SK-N-SH (cell line): ENCODE data around the gene CACFD1. TPM values are rescaled to one million over a fixed set of nuclear protein-coding genes. Genes with fewer than 3 reads are reported as not detected.
A peak's percentile ranks its signal among the peaks of the same experiment; 100 is the strongest.

Experiments
- CTCF ChIA-PET: fragments of 300-600, 350-600 bp; formaldehyde crosslinking; extraction: SDS; loops from one replicate; lab custom pipeline; 2021; lab: Yijun Ruan, JAX
- POLR2A ChIA-PET: fragments of 350-600 bp; sonication (Branson Sonifier 250); formaldehyde crosslinking; extraction: SDS; loops from one replicate; lab custom pipeline; 2020; ENCODE audit warnings: antibody characterized with exemption, inconsistent platforms; lab: Yijun Ruan, JAX
- DNase-seq: peaks from one replicate; pipeline ENCODE4 v3.0.0; 2012
- H2AFZ ChIP-seq: fragments of 200-600 bp; sonication (generic); 2 replicates; pipeline ENCODE4 v1.8.1; 2016; ENCODE audit warnings: antibody characterized with exemption, mild to moderate bottlenecking, low read depth
- H3F3A ChIP-seq: fragments of 200-600 bp; sonication (generic); replicated peaks from 2 replicates; pipeline ENCODE3; 2016; ENCODE audit warnings: antibody characterized with exemption, mild to moderate bottlenecking; ENCODE audit not compliant: insufficient read depth
- H3K27ac ChIP-seq, 2 experiments: fragments of 200-500 bp in 1 of 2; fragments of 200-600 bp in 1 of 2; sonication (Bioruptor generic) in 1 of 2; sonication (generic), shearing (Covaris generic) in 1 of 2; 2 replicates each; pipeline versions ENCODE4 v1.5.1 to v1.6.1; 2014 to 2016; ENCODE audit warnings: low read depth in 2 of 2, inconsistent platforms in 1 of 2, low read length in 1 of 2, mild to moderate bottlenecking in 1 of 2, mixed read lengths in 1 of 2
- H3K27me3 ChIP-seq: fragments of 200-600 bp; sonication (generic), shearing (Covaris generic); 2 replicates; pipeline ENCODE4 v1.6.1; 2016; ENCODE audit warnings: mixed run types; ENCODE audit not compliant: insufficient read depth
- H3K36me3 ChIP-seq, 2 experiments: fragments of 200-500 bp in 1 of 2; fragments of 200-600 bp in 1 of 2; sonication (Bioruptor generic) in 1 of 2; sonication (generic) in 1 of 2; replicated peaks in 1 of 2; 2 replicates each; pipeline versions ENCODE3 to v1.5.1; 2014 to 2016; ENCODE audit warnings: low read length in 1 of 2, mild to moderate bottlenecking in 1 of 2; ENCODE audit not compliant: insufficient read depth in 2 of 2, control insufficient read depth in 1 of 2
- H3K4me1 ChIP-seq, 2 experiments: fragments of 200-500 bp in 1 of 2; fragments of 200-600 bp in 1 of 2; sonication (Bioruptor generic) in 1 of 2; sonication (generic), shearing (Covaris generic) in 1 of 2; 2 replicates each; pipeline versions ENCODE4 v1.5.1 to v1.6.1; 2014 to 2016; ENCODE audit warnings: low read depth in 1 of 2, low read length in 1 of 2, mixed run types in 1 of 2; ENCODE audit not compliant: insufficient read depth in 2 of 2, control insufficient read depth in 1 of 2
- H3K4me2 ChIP-seq: fragments of 200-600 bp; sonication (generic), shearing (Covaris generic); 2 replicates; pipeline ENCODE4 v1.6.1; 2017; ENCODE audit warnings: mixed run types
- H3K4me3 ChIP-seq, 2 experiments: fragments of 200-500 bp in 1 of 2; fragments of 200-600 bp in 1 of 2; sonication (Bioruptor generic) in 1 of 2; sonication (generic), shearing (Covaris generic) in 1 of 2; 2 replicates each; pipeline versions ENCODE4 v1.5.1 to v1.8.1; 2014 to 2016; ENCODE audit warnings: low read depth in 2 of 2, inconsistent platforms in 1 of 2, low read length in 1 of 2, mild to moderate bottlenecking in 1 of 2, mixed read lengths in 1 of 2, moderate library complexity in 1 of 2
- H3K79me2 ChIP-seq: fragments of 200-600 bp; sonication (generic); 2 replicates; pipeline ENCODE4 v1.8.1; 2017; ENCODE audit warnings: mild to moderate bottlenecking; ENCODE audit not compliant: insufficient read depth
- H3K9ac ChIP-seq: fragments of 200-600 bp; sonication (generic); 2 replicates; pipeline ENCODE4 v1.6.1; 2017; ENCODE audit warnings: mixed run types
- H3K9me2 ChIP-seq: fragments of 200-600 bp; sonication (generic); 2 replicates; pipeline ENCODE4 v1.6.1; 2017; ENCODE audit warnings: mixed run types
- H3K9me3 ChIP-seq: fragments of 200-600 bp; sonication (generic); 2 replicates; pipeline ENCODE4 v1.6.1; 2017; ENCODE audit warnings: mixed run types, mild to moderate bottlenecking, moderate library complexity
- H4K20me1 ChIP-seq: fragments of 200-600 bp; sonication (generic); 2 replicates; pipeline ENCODE4 v1.6.1; 2017; ENCODE audit warnings: mild to moderate bottlenecking, mixed run types; ENCODE audit not compliant: insufficient read depth
- ELF1 ChIP-seq: IDR thresholded peaks from 2 replicates; pipeline ENCODE4 v1.4.0; 2012
- EP300 ChIP-seq, 2 experiments: IDR thresholded peaks; 2 replicates each; pipeline versions ENCODE4 v1.4.0 to v1.6.1; 2012; ENCODE audit warnings: borderline replicate concordance in 1 of 2, low read depth in 1 of 2, low read length in 1 of 2
- FOXJ3 ChIP-seq: sonication (generic); formaldehyde crosslinking; IDR thresholded peaks from 2 replicates; pipeline ENCODE4 v1.5.1; 2020; ENCODE audit warnings: mild to moderate bottlenecking, missing genetic modification reagents
- FOXM1 ChIP-seq: IDR thresholded peaks from 2 replicates; pipeline ENCODE4 v1.4.0; 2012; ENCODE audit warnings: low read depth, mild to moderate bottlenecking
- NFIC ChIP-seq: IDR thresholded peaks from 2 replicates; pipeline ENCODE4 v1.4.0; 2012; ENCODE audit warnings: borderline replicate concordance
- NRF1 ChIP-seq: IDR thresholded peaks from 2 replicates; pipeline ENCODE4 v1.6.1; 2012; ENCODE audit warnings: low read depth, mild to moderate bottlenecking, low read length
- POLR2AphosphoS5 ChIP-seq: IDR thresholded peaks from 2 replicates; pipeline ENCODE4 v1.6.1; 2012; ENCODE audit warnings: low read depth, low read length
- RXRA ChIP-seq: IDR thresholded peaks from 2 replicates; pipeline ENCODE4 v1.4.0; 2012; ENCODE audit warnings: low read depth, mild to moderate bottlenecking, borderline replicate concordance
- SIN3A ChIP-seq: IDR thresholded peaks from 2 replicates; pipeline ENCODE4 v1.6.1; 2012; ENCODE audit warnings: low read depth, mild to moderate bottlenecking, low read length, moderate library complexity, borderline replicate concordance
- SMC3 ChIP-seq: IDR thresholded peaks from 2 replicates; pipeline ENCODE4 v1.6.1; 2012; ENCODE audit warnings: low read depth, low read length, improper control_type of control experiment
- TEAD4 ChIP-seq: IDR thresholded peaks from 2 replicates; pipeline ENCODE4 v1.4.0; 2012; ENCODE audit warnings: mild to moderate bottlenecking, borderline replicate concordance; ENCODE audit not compliant: insufficient read depth
- WGBS: methylation state at CpG from one replicate; pipeline ENCODE4 v1.1.6; 2017; ENCODE audit warnings: low lambda C conversion rate; 5-methylcytosine and 5-hydroxymethylcytosine counted together
- polyA plus RNA-seq, 3 experiments: library from polyadenylated mRNA; depleted of rRNA; stranded (reverse); fragments of >200 nt; gene quantifications; 2 replicates each; pipeline ENCODE4 v1.2.3, GENCODE V29; 2012
- TF ChIP-seq, protein P1 (sequence below): IDR thresholded peaks from 2 replicates; pipeline ENCODE4 v1.4.0; 2012; ENCODE audit warnings: low read depth, borderline replicate concordance
- TF ChIP-seq, protein P2 (sequence below): fragments of 200-600 bp; sonication (generic); IDR thresholded peaks from 2 replicates; pipeline ENCODE4 v1.6.1; 2017; ENCODE audit warnings: antibody characterized with exemption, mild to moderate bottlenecking, moderate library complexity
- TF ChIP-seq, protein P3 (sequence below): fragments of 150-350 bp; IDR thresholded peaks from 2 replicates; pipeline ENCODE4 v1.6.1; 2016; ENCODE audit warnings: mild to moderate bottlenecking, low read depth, low read length

Gene CACFD1
- polyA plus RNA-seq, 1 of the 3 experiments (the other 2 are of a cell fraction): 16.8 TPM

DNA sequence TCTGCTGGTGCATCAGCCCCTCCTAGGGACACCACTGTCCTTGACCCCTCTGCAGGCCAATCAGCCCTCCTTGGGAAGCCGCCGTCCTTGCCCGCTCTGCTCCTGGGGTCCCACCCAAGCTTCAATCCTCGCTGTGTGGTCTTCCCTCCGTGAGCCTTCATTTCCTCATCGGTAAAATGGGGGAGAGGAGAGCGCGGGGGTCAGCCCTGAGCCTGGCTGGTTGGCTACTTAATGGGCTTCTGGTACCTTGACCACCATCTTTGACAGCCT lies 31.8 kb downstream of the CACFD1 start (continued):
- TF ChIP-seq, protein P1, sequence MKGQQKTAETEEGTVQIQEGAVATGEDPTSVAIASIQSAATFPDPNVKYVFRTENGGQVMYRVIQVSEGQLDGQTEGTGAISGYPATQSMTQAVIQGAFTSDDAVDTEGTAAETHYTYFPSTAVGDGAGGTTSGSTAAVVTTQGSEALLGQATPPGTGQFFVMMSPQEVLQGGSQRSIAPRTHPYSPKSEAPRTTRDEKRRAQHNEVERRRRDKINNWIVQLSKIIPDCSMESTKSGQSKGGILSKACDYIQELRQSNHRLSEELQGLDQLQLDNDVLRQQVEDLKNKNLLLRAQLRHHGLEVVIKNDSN: no peak
- TF ChIP-seq TEAD4: no peak

DNA sequence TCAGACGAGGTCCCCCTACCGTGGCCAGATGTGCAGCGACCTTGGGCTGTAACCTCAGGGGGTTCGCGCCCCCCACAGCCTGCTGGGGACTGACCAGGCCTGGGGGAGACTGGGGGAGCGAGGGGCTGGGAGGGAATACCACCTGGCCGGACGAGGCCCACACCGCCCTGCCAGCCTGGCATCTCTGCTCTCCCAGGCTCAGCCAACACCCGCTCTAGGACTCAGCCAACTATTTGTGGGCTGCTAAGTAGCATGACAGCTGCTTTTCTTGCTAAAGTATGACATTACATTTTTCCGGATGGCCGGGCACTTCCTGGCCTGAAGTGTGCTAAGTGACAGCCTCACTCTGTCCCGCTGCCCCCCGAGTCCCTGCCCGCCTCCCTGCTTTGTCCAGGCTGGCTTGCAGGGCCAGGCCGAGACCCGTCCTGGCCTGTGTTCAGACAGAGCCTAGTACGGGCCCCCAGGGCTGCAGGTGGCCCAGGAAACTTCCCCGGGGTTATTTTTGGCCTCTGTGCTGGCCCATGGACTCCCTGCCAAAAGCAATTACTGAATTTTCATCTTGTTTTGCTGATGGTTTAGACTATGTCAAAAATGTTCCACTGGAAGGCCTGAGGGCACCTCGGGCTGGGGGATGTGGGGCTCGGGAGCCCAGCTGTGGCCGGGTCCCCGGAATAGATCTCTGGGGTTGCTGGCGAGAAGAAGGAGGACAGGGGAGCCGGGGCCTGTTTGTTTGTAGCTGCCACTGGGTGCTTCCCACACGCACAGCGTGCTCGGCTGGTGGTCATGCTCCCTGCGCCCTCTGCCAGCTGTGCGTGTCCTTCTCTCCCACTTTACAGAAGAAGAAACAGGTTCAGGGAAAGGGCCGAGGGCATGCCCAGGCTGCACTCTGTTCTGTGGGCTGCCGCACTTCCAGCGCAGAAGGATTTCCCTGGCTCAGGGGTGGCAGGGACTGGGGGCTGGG lies 32.6 kb downstream of the CACFD1 start:
- Histone ChIP-seq H3K9me2 (no peaks in the 10 kb centered on the region), H3K79me2 (no peaks in the 10 kb centered on the region), H4K20me1 (no peaks in the 10 kb centered on the region), H3K9me3 (no peaks in the 10 kb centered on the region), H3K4me1 (peaks cover 0 to 34% of the 10 kb centered on the region in 2 experiments; a peak in 1 of 4 replicates), H3K27me3 (no peaks in the 10 kb centered on the region), H2AFZ (no peak overlapping the region), H3K36me3 (no peaks in the 10 kb centered on the region), H3K27ac (peak overlapping the region in 1 of 2 experiments; percentile 67; a peak in 2 of 4 replicates), H3F3A (no peaks in the 10 kb centered on the region), H3K4me3 (no peak overlapping the region), H3K4me2 (no peak overlapping the region), H3K9ac (no peak overlapping the region)
- peak; percentile 67 for DNase-seq
- WGBS: 77% methylated on average over 23 of the region's 33 CpGs
- TF ChIP-seq POLR2AphosphoS5 (no peak), RXRA (no peak), ELF1 (no peak), SMC3 (no peak), FOXJ3 (CRISPR knock-in tag) (no peak), SIN3A (no peak), FOXM1 (no peak), EP300 (IDR thresholded peaks at IDR 0.05; ENCODE audit: borderline replicate concordance in 1 of 2, low read depth in 1 of 2, low read length in 1 of 2) (no peak), NRF1 (no peak), NFIC (no peak), TEAD4 (no peak)
- TF ChIP-seq, protein P2, sequence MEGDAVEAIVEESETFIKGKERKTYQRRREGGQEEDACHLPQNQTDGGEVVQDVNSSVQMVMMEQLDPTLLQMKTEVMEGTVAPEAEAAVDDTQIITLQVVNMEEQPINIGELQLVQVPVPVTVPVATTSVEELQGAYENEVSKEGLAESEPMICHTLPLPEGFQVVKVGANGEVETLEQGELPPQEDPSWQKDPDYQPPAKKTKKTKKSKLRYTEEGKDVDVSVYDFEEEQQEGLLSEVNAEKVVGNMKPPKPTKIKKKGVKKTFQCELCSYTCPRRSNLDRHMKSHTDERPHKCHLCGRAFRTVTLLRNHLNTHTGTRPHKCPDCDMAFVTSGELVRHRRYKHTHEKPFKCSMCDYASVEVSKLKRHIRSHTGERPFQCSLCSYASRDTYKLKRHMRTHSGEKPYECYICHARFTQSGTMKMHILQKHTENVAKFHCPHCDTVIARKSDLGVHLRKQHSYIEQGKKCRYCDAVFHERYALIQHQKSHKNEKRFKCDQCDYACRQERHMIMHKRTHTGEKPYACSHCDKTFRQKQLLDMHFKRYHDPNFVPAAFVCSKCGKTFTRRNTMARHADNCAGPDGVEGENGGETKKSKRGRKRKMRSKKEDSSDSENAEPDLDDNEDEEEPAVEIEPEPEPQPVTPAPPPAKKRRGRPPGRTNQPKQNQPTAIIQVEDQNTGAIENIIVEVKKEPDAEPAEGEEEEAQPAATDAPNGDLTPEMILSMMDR: no peak
- TF ChIP-seq, protein P3, sequence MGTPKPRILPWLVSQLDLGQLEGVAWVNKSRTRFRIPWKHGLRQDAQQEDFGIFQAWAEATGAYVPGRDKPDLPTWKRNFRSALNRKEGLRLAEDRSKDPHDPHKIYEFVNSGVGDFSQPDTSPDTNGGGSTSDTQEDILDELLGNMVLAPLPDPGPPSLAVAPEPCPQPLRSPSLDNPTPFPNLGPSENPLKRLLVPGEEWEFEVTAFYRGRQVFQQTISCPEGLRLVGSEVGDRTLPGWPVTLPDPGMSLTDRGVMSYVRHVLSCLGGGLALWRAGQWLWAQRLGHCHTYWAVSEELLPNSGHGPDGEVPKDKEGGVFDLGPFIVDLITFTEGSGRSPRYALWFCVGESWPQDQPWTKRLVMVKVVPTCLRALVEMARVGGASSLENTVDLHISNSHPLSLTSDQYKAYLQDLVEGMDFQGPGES: no peak
- ChIA-PET CTCF (interaction anchor here (1.3 kb wide), 1 partner anchor 41 kb away, joined by 4 read pairs; the partner anchor contains the start of gene ADAMTSL2), POLR2A (no interaction called here)
